Cardiac fibroblast (primary cell): ENCODE measurements around the gene HIF1A.
"Not testable (repeated sequence)": the region's sequence is repeated elsewhere in the genome, so short reads cannot be mapped to it uniquely, and the experiment has no call there.

Experiments used
- DNase-seq, 2 donors: peaks; one replicate each; pipeline versions ENCODE4 v3.0.0 to v3.0.0-alpha.2; 2010; ENCODE audit warnings: low read depth in 2 of 2
- H3K4me3 ChIP-seq, 2 donors: replicated peaks in 1 of 2; 1 replicate in 1 of 2; 2 replicates in 1 of 2; pipeline ENCODE4 v1.5.1; 2011; ENCODE audit warnings: low read depth in 2 of 2, low read length in 2 of 2, mild to moderate bottlenecking in 2 of 2, moderate library complexity in 1 of 2
- TF ChIP-seq, protein P1 (sequence below): IDR thresholded peaks from one replicate; pipeline ENCODE4 v1.5.1; 2011; ENCODE audit warnings: low read depth, mild to moderate bottlenecking, low read length, inconsistent platforms

Gene HIF1A

DNA sequence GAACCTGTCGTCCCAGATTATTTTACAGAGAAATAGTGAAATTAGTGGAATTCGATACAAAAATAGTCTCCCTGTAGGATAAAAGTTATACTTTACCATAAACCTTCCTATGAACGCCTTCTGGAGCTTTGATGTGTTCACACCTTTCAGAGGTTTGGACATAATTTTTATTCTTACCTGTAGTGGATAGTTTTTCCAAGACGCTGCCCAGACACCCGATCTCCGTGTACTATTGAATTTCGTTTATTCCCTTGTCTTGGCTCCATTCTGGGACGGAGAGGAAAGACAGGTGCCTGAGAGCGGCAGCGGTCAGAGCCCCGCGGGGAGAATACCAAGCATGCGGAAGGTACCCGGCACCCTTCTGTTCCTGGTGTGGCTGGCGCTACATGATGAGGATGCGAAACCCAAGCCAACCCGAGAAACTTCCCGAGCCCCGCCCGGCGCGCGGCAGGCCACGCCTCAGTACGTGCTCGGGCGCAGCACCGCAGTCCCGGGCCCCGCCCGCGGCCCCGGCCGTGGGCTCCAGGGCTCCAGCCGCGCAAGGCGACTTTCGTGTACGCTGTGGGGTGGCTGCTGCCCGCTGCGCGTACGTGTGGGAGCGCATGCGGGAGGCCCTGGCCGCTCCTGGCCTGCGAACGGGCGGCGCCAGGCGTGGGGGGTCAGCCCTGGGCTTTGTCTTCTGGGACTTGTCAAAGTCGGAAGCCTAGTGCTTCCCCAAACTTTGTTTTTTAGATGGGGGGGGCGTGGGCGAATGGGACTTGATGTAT lies 55.6 kb downstream of the HIF1A start:
- H3K4me3 ChIP-seq, result peak overlapping the region in 1 of 2 donors; percentile 52
- peak; percentile 73 to 76 for DNase-seq
- TF ChIP-seq, protein P1, sequence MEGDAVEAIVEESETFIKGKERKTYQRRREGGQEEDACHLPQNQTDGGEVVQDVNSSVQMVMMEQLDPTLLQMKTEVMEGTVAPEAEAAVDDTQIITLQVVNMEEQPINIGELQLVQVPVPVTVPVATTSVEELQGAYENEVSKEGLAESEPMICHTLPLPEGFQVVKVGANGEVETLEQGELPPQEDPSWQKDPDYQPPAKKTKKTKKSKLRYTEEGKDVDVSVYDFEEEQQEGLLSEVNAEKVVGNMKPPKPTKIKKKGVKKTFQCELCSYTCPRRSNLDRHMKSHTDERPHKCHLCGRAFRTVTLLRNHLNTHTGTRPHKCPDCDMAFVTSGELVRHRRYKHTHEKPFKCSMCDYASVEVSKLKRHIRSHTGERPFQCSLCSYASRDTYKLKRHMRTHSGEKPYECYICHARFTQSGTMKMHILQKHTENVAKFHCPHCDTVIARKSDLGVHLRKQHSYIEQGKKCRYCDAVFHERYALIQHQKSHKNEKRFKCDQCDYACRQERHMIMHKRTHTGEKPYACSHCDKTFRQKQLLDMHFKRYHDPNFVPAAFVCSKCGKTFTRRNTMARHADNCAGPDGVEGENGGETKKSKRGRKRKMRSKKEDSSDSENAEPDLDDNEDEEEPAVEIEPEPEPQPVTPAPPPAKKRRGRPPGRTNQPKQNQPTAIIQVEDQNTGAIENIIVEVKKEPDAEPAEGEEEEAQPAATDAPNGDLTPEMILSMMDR, result no peak

DNA sequence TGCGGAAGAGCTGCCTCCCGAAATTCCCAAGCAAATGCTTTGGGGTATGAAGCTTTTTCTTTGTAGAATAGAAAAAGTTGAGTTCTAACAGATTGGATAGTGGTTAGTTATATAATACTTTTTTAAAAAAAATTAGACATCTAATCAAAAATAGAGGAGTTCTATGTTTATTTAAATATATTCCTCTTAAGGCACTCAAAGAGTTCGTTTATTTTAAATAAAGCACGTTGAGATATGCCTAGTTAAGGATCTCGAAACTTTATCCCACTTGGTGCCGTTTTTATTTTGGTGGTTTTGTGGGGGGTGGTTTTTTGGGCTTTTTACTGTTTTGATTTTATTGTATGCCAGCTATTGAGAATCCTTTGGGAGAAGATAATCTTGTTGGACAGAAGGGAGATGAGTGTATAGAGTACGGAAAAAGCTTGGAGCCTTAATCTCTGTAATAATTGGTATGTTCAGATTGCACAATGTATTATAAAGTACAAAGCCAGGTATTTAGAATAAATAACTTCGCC lies 56.2 kb downstream of the HIF1A start:
- TF ChIP-seq, protein P1, result no peak
- peak in 1 of 2 donors; percentile 31 for DNase-seq
- no peak overlapping the region for H3K4me3 ChIP-seq

DNA sequence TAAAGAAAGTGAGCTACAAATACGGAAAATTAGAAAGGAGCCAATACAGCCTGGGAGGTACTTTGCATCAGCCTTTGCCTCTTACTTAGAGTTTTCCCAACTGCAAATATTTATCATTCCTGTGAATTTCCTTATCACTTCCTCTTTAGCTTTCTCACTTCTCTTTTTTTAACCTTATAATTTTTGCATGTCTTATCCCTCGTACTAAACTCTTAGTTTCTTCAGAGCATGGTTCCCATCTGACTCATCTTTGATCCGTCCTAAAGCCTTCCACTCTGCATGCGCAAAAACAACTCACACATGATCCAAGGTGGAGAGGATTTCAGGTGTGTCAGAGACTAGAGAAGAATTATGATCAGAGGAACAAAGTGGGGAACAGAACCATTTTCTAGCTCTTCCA lies 57.3 kb downstream of the HIF1A start:
- H3K4me3 ChIP-seq, result no peak overlapping the region
- DNase-seq, result peak; percentile 51 to 68
- TF ChIP-seq, protein P1, result no peak

DNA sequence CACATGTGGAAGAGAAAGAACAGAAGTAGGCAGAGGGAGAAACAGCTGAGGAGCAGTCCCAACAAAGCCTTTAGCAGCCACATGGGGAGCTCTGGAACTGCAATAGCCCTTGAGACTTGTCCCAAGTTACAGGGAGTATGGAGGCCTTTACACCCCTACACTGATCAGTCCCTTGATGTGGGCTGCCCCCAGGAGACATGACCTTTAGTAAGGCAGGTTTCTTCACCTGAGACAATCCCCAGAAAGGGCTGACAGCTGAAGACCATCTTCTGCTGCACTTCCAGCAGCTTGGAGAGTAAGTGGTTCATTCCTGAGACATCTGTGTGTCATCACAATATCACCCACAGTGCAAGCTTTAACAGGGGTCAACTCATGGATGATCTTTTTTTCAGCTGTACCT lies 58.3 kb downstream of the HIF1A start:
- DNase-seq, result peak; percentile 54 to 58
- TF ChIP-seq, protein P1, result peak; percentile 30
- H3K4me3 ChIP-seq, result no peak overlapping the region

DNA sequence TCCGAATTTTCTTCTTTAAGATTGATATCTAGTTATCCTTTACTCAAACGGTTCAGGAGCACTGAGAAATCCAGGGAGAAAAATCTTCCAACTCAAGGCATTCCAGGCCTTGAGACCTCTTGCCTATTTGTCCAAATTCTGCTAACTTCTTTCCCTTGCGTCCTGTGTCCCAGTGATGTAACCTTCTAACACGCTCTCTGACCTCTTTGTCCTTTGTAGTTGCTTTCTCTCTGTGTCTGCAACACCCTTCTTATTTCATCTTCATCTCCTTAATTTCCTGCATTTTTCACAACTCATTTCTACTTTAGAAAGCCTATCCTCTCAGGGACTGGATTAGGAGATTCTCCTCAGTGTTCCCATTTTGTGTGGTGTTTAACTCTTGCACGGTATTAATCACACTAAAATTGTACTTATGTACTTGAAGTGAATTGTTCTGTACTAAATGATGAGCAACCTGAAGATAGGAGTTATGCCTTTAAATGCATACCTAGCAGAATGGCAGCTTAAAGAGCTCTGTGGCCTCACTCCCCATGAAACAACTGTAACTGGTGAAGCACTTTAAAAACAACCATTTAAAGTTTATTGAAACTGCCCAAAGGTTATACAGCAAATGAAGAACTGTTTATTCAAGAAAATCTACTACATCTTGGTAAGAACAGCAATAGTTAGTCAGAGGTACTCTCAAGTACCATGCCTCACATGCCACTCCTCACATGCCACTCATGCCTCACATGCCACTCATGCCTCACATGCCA lies 59.5 kb downstream of the HIF1A start:
- TF ChIP-seq, protein P1, result no peak
- peak; percentile 58 to 72 for DNase-seq
- H3K4me3 ChIP-seq, result no peak overlapping the region

DNA sequence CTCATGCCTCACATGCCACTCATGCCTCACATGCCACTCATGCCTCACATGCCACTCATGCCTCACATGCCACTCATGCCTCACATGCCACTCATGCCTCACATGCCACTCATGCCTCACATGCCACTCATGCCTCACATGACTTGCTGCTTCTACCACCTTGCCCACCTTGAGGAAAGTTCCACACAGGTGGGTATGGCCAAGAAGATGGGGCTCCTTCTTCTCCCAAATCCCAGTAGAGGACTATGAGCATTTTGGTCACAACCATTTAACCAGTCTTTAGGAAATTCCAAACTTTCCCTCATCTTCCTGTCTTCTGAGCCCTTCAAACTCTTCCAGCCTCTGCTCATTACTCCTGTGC lies 60.0 kb downstream of the HIF1A start:
- not testable (repeated sequence) for DNase-seq, H3K4me3 ChIP-seq

DNA sequence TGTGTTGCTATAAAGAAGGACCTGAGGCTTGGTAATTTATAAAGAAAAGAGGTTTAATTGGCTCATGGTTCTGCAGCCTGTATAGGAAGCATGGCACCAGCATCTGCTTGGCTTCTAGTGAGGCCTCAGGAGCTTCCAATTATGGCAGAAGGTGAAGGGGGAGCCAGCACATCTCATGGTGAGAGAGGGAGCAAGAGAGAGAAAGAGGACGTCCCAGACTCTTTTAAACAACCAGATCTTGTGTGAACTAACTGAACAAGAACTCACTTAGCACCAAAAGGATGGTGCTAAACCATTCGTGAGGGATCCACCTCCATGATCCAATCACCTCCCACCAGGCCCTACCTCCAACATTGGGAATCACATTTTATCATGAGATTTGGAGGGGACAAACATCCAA lies 60.8 kb downstream of the HIF1A start:
- TF ChIP-seq, protein P1, result no peak
- peak; percentile 48 to 55 for DNase-seq
- no peak overlapping the region for H3K4me3 ChIP-seq
